ENCODE results near the gene NBEAL2. TPM values are rescaled to one million over a fixed set of nuclear protein-coding genes. Genes with fewer than 3 reads are reported as not detected.
"Not testable (repeated sequence)": the region's sequence is repeated elsewhere in the genome, so short reads cannot be mapped to it uniquely, and the experiment has no call there.

NBEAL2 gene
- polyA plus RNA-seq, 1 donor from 2014 or later: 6.7 TPM

DNA sequence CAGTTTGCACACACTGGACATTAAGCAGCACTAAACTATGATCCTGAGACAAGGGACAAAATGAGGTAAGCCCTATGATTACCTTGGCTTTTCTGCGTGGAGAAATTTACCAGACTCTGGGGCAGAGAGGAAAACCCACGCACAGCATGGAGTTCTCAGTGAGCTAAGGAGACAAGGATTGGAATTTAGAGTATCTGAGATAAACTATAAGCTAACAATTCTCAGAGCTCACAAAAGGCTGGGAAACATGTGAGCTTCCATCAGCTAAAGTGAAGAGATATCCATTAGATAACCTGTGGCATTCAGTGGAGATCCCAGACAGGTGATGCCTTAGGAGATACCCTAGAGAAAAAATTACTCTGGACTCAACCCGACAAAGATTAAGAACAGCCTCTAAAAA lies 48.7 kb downstream of the NBEAL2 start:
- Mint-ChIP-seq H3K9me3 (no peaks in the 10 kb centered on the region), H3K4me1 (peaks cover 13 to 24% (median 14%) of the 10 kb centered on the region in 3 donors), H3K27ac (peak overlapping the region in 2 of 3 donors; percentile 16 to 89), H3K27me3 (no peaks in the 10 kb centered on the region), H3K36me3 (peaks cover 4% of the 10 kb centered on the region), H3K4me3 (no peak overlapping the region)

GRCh38 chr3:47028667-47029066 lies 49.2 kb downstream of the NBEAL2 start:
- Mint-ChIP-seq H3K27me3 (no peaks in the 10 kb centered on the region), H3K36me3 (peaks cover 5% of the 10 kb centered on the region), H3K4me1 (peaks cover 13 to 26% (median 14%) of the 10 kb centered on the region in 3 donors), H3K27ac (peak overlapping the region in 2 of 3 donors; percentile 39 to 89), H3K9me3 (no peaks in the 10 kb centered on the region), H3K4me3 (peak overlapping the region in 1 of 4 donors; percentile 51)

- H3K27me3 Mint-ChIP-seq, H3K9me3 Mint-ChIP-seq, H3K36me3 Mint-ChIP-seq: not testable (repeated sequence)
- Mint-ChIP-seq H3K4me1 (peaks cover 7 to 16% (median 9%) of the 10 kb centered on the region in 3 donors), H3K4me3 (peak overlapping the region in 2 of 4 donors; percentile 19 to 48), H3K27ac (peak overlapping the region; percentile 17 to 61 (median 56))
These were observed 51.6 kb downstream of the NBEAL2 start for GRCh38 chr3:47031041-47031440.

DNA sequence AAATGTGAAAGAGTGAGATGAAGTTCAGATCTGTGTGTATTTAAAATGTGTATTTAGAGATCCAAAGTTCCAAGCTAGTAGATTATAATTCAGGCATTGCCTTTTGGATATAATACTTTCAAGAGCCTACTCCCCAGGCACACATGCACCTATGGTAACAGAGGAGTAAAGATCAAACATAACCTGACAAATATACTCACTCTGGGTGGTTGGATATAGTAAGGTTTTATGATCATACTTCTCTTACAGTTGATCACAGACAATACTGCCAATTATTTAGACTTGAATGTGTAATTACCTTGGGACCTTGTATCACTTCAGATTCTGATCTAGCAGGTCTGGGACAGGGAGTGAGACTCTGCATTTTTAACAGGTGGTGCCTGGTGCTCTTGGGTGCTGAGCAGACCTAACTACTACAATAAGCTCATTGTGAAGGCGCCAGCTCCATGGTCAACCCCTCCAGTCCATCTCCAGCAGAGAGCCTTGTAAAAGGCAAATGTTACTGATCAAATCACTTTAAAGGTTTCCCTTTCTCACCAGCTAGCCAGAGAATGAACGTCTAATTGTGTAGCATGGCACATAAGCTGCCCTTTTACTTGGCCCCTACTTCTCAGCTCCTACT lies 55.5 kb downstream of the NBEAL2 start:
- peaks cover 13% of the 10 kb centered on the region for H3K36me3 Mint-ChIP-seq
- no peaks in the 10 kb centered on the region for H3K27me3 Mint-ChIP-seq
- no peak overlapping the region for H3K4me3 Mint-ChIP-seq
- no peaks in the 10 kb centered on the region for H3K9me3 Mint-ChIP-seq
- peak overlapping the region in 2 of 3 donors; percentile 51 to 92 for H3K27ac Mint-ChIP-seq
- peaks cover 22 to 24% (median 22%) of the 10 kb centered on the region in 3 donors for H3K4me1 Mint-ChIP-seq

- peaks cover 13% of the 10 kb centered on the region for H3K36me3 Mint-ChIP-seq
- peak overlapping the region in 2 of 3 donors; percentile 37 to 64 for H3K27ac Mint-ChIP-seq
- H3K9me3 Mint-ChIP-seq: no peaks in the 10 kb centered on the region
- no peaks in the 10 kb centered on the region for H3K27me3 Mint-ChIP-seq
- H3K4me1 Mint-ChIP-seq: peaks cover 22 to 24% (median 22%) of the 10 kb centered on the region in 3 donors
- no peak overlapping the region for H3K4me3 Mint-ChIP-seq
These were observed 56.2 kb downstream of the NBEAL2 start for GRCh38 chr3:47035645-47036044.

GRCh38 chr3:47036145-47036544 lies 56.7 kb downstream of the NBEAL2 start:
- no peak overlapping the region for H3K4me3 Mint-ChIP-seq
- peaks cover 13% of the 10 kb centered on the region for H3K36me3 Mint-ChIP-seq
- peak overlapping the region in 2 of 3 donors; percentile 36 to 64 for H3K27ac Mint-ChIP-seq
- no peaks in the 10 kb centered on the region for H3K27me3 Mint-ChIP-seq
- H3K4me1 Mint-ChIP-seq: peaks cover 20 to 23% (median 21%) of the 10 kb centered on the region in 3 donors
- H3K9me3 Mint-ChIP-seq: no peaks in the 10 kb centered on the region

DNA sequence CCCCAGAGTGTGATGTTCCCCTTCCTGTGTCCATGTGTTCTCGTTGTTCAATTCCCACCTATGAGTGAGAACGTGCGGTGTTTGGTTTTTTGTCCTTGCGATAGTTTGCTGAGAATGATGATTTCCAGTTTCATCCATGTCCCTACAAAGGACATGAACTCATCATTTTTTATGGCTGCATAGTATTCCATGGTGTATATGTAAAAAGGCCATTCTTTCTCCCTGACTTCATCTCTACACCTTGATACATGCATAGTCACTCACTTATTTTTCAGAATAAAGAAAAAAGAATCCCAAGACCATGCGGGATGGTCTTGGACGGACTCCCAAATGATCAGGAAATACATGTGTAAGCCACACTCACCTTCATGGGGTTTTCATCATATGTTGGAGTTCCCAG lies 57.8 kb downstream of the NBEAL2 start:
- Mint-ChIP-seq H3K36me3 (peaks cover 13% of the 10 kb centered on the region), H3K4me3 (peak overlapping the region in 3 of 4 donors; percentile 3 to 84 (median 36)), H3K4me1 (peaks cover 15 to 20% (median 17%) of the 10 kb centered on the region in 3 donors), H3K27ac (peak overlapping the region; percentile 82 to 93 (median 88))
- H3K27me3 Mint-ChIP-seq, H3K9me3 Mint-ChIP-seq: not testable (repeated sequence)

DNA sequence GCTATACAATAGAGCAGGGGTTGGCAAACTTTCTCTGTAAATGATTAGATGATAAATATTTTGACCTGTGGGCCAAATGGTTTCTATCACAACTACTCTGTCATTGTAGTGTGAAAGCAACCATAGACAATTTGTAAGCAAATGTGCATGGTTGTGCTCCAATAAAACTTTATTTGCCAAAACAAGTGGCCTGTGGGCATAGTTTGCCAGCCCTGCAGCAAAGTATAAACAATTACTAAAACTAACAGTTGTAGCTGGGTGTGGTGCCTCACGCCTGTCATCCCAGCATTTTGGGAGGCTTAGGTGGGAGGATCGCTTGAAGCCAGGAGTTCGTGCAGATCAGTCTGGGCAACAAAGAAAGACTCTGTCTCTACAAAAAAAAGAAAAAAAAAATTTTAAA lies 61.6 kb downstream of the NBEAL2 start:
- peak overlapping the region in 1 of 3 donors; percentile 78 for H3K27ac Mint-ChIP-seq
- no peaks in the 10 kb centered on the region for H3K9me3 Mint-ChIP-seq
- H3K27me3 Mint-ChIP-seq: no peaks in the 10 kb centered on the region
- peaks cover 18 to 23% (median 20%) of the 10 kb centered on the region in 3 donors for H3K4me1 Mint-ChIP-seq
- no peak overlapping the region for H3K4me3 Mint-ChIP-seq
- H3K36me3 Mint-ChIP-seq: peaks cover 8% of the 10 kb centered on the region

DNA sequence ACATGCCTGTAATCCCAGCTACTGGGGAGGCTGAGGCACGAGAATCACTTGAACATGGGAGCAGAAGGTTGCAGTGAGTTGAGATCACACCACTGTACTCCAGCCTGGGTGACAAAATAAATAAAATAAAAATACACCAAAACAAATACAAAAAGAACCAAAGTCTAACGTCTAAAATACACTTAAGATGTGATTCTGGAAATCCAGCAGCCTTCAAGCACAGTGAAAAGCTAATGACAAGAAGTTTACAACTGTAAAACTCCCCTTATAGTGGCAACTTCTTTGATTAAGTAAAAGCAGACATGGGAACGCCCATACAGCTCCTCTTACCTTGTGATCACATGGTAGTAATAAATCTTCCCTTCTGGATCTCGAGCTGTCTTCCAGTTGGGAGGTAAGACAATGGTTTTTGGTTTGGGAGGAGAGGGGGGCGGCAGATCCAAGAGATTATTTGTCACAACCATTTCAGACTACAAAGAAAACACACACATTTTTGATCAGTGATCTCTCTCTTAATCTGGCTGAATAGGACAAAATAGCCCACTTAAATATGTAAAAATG lies 62.8 kb downstream of the NBEAL2 start:
- H3K4me3 Mint-ChIP-seq: no peak overlapping the region
- peak overlapping the region in 2 of 3 donors; percentile 35 to 67 for H3K27ac Mint-ChIP-seq
- H3K9me3 Mint-ChIP-seq: no peaks in the 10 kb centered on the region
- peaks cover 11% of the 10 kb centered on the region for H3K36me3 Mint-ChIP-seq
- no peaks in the 10 kb centered on the region for H3K27me3 Mint-ChIP-seq
- peaks cover 17 to 26% (median 21%) of the 10 kb centered on the region in 3 donors for H3K4me1 Mint-ChIP-seq

DNA sequence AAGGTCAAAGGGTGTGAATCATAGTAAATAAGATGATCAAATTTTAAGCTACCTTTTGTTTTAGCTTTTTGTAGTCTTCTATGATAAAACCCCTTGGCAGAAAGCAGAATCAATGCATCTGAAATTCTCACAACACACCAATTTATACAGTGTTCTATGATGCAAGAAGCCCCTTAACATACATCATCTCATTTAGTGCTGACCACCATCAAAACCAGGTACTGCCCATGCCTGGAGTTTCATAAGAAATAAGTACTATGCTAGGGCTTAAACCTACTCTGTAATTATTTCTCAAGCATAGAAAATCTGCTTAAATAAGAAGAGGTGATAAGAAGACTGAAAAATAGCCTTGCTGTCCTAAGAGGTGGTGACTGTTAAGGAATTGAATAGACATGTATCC lies 67.6 kb downstream of the NBEAL2 start:
- H3K27ac Mint-ChIP-seq: peak overlapping the region in 2 of 3 donors; percentile 2 to 4

DNA sequence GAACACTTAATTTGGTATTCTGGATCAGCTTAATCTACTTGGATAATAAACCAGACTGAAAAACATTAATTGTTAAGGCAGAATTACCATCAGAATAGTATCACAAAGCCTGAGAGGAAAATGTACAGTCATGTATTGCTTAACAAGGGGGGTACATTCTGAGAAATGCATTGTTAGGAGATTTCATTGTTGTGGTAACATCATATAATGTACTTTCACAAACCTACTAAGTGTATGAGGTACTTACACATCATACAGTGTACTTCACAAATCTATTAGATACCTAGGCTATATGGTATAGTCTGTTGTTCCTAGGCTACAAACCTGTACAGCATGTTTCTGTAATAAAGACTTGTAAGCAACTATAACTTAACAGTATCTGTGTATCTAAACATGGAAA lies 68.2 kb downstream of the NBEAL2 start:
- Mint-ChIP-seq H3K9me3 (no peaks in the 10 kb centered on the region), H3K4me3 (no peak overlapping the region), H3K4me1 (peaks cover 2 to 23% (median 8%) of the 10 kb centered on the region in 3 donors), H3K27me3 (no peaks in the 10 kb centered on the region), H3K36me3 (peaks cover 3% of the 10 kb centered on the region), H3K27ac (peak overlapping the region; percentile 2 to 4 (median 2))

More for the DNA sequence above, 67.6 kb downstream of the NBEAL2 start:
- Mint-ChIP-seq H3K27me3 (no peaks in the 10 kb centered on the region), H3K4me3 (no peak overlapping the region), H3K9me3 (no peaks in the 10 kb centered on the region), H3K4me1 (peaks cover 2 to 23% (median 8%) of the 10 kb centered on the region in 3 donors), H3K36me3 (peaks cover 3% of the 10 kb centered on the region)

DNA sequence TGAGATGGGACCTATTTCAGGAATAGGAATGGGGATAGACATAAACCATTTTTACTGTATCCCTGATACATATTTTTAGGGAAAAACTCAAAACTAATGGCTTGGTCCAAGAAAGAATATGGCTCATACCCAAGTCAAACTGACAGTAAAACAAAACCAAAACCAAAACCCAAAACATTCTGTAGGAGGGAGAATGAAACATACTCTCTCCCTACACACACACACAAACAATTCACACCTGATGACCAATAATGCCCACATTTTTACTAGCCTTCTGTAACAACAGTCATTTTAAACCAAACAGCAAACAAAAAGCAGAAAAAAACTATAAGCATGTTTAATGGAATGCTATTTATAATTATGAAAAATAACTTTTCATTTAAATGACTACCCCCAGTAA lies 74.9 kb downstream of the NBEAL2 start:
- Mint-ChIP-seq H3K4me1 (peaks cover 5 to 16% (median 15%) of the 10 kb centered on the region in 3 donors), H3K27ac (no peak overlapping the region), H3K27me3 (no peaks in the 10 kb centered on the region), H3K36me3 (no peaks in the 10 kb centered on the region), H3K9me3 (no peaks in the 10 kb centered on the region), H3K4me3 (no peak overlapping the region)

DNA sequence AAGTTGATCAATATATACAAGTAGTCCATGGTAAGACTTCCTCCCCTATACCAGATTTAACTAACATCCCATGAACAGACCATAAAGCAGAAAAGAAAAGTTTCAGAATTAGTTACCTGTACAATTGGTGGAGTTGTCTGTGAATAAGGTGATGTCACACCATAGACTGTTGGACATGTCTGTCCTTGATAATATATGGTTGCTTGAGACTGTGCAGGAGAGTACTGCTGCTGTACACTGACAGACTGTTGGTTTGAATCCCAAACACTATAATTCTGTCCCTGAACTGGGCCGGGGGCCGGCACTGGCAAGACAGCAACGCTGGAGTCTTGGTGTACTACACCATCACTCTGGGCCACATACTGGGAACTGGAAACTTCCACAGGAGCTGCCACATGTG lies 77.2 kb downstream of the NBEAL2 start:
- H3K9me3 Mint-ChIP-seq: no peaks in the 10 kb centered on the region
- peaks cover 5 to 15% (median 10%) of the 10 kb centered on the region in 3 donors for H3K4me1 Mint-ChIP-seq
- H3K27ac Mint-ChIP-seq: peak overlapping the region in 1 of 3 donors; percentile 36
- H3K27me3 Mint-ChIP-seq: no peaks in the 10 kb centered on the region
- H3K4me3 Mint-ChIP-seq: no peak overlapping the region
- H3K36me3 Mint-ChIP-seq: no peaks in the 10 kb centered on the region

DNA sequence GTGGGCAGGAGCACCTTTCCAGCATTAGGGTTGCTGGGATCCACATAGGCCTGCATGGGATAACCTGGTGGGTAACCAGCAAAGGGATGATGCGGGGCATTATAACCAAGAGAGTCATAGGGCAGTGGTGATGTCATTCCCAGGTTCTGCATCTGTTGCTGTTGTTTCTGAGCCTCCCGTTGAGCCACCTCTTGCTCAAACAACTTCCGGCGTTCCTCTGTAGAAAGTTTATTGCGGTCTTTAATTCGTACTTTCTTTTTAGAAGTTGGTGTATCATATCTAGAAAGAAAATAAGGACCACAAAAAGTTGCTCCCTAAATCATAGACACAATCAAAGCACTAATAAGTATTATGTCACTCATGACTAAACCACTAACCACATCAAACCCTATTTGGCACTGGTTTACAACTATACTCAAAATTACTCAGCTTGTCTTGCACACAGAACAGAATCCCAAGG lies 77.8 kb downstream of the NBEAL2 start:
- Mint-ChIP-seq H3K36me3 (no peaks in the 10 kb centered on the region), H3K9me3 (no peaks in the 10 kb centered on the region), H3K4me3 (no peak overlapping the region), H3K4me1 (peaks cover 5 to 13% (median 10%) of the 10 kb centered on the region in 3 donors), H3K27ac (peak overlapping the region; percentile 16 to 36 (median 24)), H3K27me3 (no peaks in the 10 kb centered on the region)
